NT2/D1 (cell line): ENCODE results near the gene TPSAB1.

Experiments used
- SUZ12 ChIP-seq: IDR thresholded peaks from 2 replicates; pipeline ENCODE4 v1.6.1; 2011; ENCODE audit not compliant: insufficient read length, insufficient read depth; ENCODE audit errors: extremely low read depth
- YY1 ChIP-seq: IDR thresholded peaks from 2 replicates; pipeline ENCODE4 v1.6.1; 2011; ENCODE audit not compliant: insufficient read length, insufficient read depth
- ZNF274 ChIP-seq: IDR thresholded peaks from 2 replicates; pipeline ENCODE4 v1.6.1; 2011; ENCODE audit warnings: mild to moderate bottlenecking, low read depth, low read length

DNA sequence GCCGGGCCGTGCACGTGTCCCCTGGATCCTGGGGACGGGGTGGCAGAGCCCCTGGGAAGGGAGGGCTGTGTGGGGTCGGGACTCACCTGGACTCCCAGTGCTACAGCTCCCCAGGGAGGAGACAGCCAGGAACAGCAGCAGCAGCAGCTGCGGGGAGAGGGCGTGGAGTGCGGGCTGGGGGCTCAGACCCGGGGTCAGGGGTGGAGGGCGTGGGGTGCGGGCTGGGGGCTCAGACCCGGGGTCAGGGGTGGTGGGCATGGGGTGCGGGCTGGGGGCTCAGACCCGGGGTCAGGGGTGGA is 36.0 kb downstream of the TPSAB1 start:
- TF ChIP-seq YY1, result no peak
- TF ChIP-seq ZNF274, result no peak
- no peak for TF ChIP-seq SUZ12
